ENCODE data around the gene CSTF2T.

The CSTF2T gene, protein sequence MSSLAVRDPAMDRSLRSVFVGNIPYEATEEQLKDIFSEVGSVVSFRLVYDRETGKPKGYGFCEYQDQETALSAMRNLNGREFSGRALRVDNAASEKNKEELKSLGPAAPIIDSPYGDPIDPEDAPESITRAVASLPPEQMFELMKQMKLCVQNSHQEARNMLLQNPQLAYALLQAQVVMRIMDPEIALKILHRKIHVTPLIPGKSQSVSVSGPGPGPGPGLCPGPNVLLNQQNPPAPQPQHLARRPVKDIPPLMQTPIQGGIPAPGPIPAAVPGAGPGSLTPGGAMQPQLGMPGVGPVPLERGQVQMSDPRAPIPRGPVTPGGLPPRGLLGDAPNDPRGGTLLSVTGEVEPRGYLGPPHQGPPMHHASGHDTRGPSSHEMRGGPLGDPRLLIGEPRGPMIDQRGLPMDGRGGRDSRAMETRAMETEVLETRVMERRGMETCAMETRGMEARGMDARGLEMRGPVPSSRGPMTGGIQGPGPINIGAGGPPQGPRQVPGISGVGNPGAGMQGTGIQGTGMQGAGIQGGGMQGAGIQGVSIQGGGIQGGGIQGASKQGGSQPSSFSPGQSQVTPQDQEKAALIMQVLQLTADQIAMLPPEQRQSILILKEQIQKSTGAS

GRCh38 chr10:51699475-51700227 is at the start of gene CSTF2T:
Gene CSTF2T (minus strand): TSS chr10:51699595. CDS start chr10:51699549, 46 bp downstream.
- TF ChIP-seq, protein P1, sequence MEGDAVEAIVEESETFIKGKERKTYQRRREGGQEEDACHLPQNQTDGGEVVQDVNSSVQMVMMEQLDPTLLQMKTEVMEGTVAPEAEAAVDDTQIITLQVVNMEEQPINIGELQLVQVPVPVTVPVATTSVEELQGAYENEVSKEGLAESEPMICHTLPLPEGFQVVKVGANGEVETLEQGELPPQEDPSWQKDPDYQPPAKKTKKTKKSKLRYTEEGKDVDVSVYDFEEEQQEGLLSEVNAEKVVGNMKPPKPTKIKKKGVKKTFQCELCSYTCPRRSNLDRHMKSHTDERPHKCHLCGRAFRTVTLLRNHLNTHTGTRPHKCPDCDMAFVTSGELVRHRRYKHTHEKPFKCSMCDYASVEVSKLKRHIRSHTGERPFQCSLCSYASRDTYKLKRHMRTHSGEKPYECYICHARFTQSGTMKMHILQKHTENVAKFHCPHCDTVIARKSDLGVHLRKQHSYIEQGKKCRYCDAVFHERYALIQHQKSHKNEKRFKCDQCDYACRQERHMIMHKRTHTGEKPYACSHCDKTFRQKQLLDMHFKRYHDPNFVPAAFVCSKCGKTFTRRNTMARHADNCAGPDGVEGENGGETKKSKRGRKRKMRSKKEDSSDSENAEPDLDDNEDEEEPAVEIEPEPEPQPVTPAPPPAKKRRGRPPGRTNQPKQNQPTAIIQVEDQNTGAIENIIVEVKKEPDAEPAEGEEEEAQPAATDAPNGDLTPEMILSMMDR (IDR thresholded peaks at IDR 0.05; ENCODE audit: low read depth, low read length): no peak
- peak; percentile 84 for DNase-seq (ENCODE audit: extremely low read depth, low read depth)

- TF ChIP-seq, protein P1 (IDR thresholded peaks at IDR 0.05; ENCODE audit: low read depth, low read length): no peak
Observed at GRCh38 chr10:51748959-51749358, 49.6 kb upstream of the CSTF2T start.

GRCh38 chr10:51747216-51747615 is 47.8 kb upstream of the CSTF2T start:
- TF ChIP-seq, protein P1 (IDR thresholded peaks at IDR 0.05; ENCODE audit: low read depth, low read length): no peak

More at GRCh38 chr10:51748959-51749358, 49.6 kb upstream of the CSTF2T start:
- no peak for DNase-seq (ENCODE audit: extremely low read depth, low read depth)

DNA sequence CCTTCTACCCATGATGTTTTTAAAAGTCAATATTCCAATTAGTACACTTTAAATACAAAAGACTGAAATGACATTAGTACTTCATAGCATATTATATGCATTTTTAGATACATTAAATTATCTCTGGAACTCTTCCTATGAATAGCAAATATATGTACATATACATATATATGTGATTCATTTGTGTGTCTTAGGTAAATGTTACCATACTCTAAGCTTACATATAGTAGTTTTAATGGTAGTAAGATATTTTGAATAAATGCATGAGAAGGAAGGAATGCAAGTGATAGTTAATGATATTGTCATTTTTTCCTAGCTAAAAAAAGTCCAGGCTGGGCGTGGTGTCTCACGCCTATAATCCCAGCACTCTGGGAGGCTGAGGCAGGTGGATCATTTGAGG is 46.0 kb upstream of the CSTF2T start:
- no peak for DNase-seq (ENCODE audit: extremely low read depth, low read depth)
- TF ChIP-seq, protein P1 (IDR thresholded peaks at IDR 0.05; ENCODE audit: low read depth, low read length): no peak

More at GRCh38 chr10:51747216-51747615, 47.8 kb upstream of the CSTF2T start:
- DNase-seq (ENCODE audit: extremely low read depth, low read depth): no peak

DNA sequence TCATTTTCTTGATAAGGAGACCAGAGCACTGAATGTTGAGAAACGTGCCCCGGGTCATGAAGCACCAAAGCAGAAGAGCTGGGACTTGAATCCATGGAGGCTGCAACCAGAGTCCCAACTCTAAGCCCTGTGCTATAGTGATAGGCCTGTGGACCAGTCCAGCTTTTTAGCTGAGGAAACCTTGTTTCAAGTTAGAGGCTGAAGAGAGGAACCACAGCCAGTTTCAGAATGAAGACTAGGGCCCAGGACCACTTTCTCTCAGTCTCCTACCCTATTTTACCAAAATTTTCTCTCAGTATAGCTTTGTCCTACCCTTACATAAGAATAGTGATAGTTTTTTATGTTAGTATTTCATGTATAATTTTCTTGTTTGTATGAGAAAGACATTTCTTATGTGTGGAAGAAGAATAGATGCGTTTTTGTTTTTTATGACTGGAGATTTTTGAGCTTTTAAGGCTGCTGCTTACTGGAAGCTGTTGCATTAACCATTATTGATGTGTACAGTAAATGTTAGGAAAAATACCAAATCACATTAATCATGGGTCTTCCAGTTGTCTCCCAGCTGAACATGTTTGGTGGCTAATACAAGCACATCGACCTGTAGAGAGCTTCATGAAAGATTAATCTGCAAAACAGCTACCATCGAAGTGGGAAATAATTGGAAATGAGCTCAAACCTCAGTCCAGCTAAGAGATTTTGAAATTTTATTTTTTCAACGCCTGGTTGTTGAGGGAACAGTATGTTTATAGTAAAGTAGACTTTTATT is 45.0 kb upstream of the CSTF2T start:
- TF ChIP-seq, protein P1 (IDR thresholded peaks at IDR 0.05; ENCODE audit: low read depth, low read length): no peak

GRCh38 chr10:51743146-51743545 is 43.8 kb upstream of the CSTF2T start:
- DNase-seq (ENCODE audit: extremely low read depth, low read depth): no peak
- TF ChIP-seq, protein P1 (IDR thresholded peaks at IDR 0.05; ENCODE audit: low read depth, low read length): no peak

More for the DNA sequence above, 45.0 kb upstream of the CSTF2T start:
- no peak for DNase-seq (ENCODE audit: extremely low read depth, low read depth)

Measured in AG09319 (cell line).